ENCODE measurements around the gene MRPS22.
"Not testable (repeated sequence)": the region's sequence is repeated elsewhere in the genome, so short reads cannot be mapped to it uniquely, and the experiment has no call there.

GRCh38 chr3:139382291-139382690 lies 38.5 kb downstream of the MRPS22 start:
- not testable (repeated sequence) for TF ChIP-seq EP300, CTCF, POLR2A (IDR thresholded peaks at IDR 0.05)
